DMS153 treated with DMSO at 0.1 percent for 48 hours (cell line): ENCODE measurements around the gene CACNA2D4.

Source experiments
- DNase-seq: peaks from one replicate; lab custom pipeline; 2025; ENCODE audit not compliant: unreplicated experiment; lab: John Stamatoyannopoulos, UW

Gene CACNA2D4

GRCh38 chr12:1758887-1759286, 159.6 kb downstream of the CACNA2D4 start:
- no peak for DNase-seq

GRCh38 chr12:1758376-1758775, 160.1 kb downstream of the CACNA2D4 start:
- DNase-seq = no peak

- DNase-seq = no peak
Measured at GRCh38 chr12:1750300-1750699, 168.2 kb downstream of the CACNA2D4 start.

GRCh38 chr12:1749019-1749418, 169.4 kb downstream of the CACNA2D4 start:
- DNase-seq = no peak

- no peak for DNase-seq
Measured at GRCh38 chr12:1747609-1748008, 170.8 kb downstream of the CACNA2D4 start.

- no peak for DNase-seq
Measured at GRCh38 chr12:1744932-1745331, 173.5 kb downstream of the CACNA2D4 start.
